ENCODE measurements around the gene NUPR2.
"Not testable (repeated sequence)": the region's sequence is repeated elsewhere in the genome, so short reads cannot be mapped to it uniquely, and the experiment has no call there.

The NUPR2 gene, protein sequence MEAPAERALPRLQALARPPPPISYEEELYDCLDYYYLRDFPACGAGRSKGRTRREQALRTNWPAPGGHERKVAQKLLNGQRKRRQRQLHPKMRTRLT

DNA sequence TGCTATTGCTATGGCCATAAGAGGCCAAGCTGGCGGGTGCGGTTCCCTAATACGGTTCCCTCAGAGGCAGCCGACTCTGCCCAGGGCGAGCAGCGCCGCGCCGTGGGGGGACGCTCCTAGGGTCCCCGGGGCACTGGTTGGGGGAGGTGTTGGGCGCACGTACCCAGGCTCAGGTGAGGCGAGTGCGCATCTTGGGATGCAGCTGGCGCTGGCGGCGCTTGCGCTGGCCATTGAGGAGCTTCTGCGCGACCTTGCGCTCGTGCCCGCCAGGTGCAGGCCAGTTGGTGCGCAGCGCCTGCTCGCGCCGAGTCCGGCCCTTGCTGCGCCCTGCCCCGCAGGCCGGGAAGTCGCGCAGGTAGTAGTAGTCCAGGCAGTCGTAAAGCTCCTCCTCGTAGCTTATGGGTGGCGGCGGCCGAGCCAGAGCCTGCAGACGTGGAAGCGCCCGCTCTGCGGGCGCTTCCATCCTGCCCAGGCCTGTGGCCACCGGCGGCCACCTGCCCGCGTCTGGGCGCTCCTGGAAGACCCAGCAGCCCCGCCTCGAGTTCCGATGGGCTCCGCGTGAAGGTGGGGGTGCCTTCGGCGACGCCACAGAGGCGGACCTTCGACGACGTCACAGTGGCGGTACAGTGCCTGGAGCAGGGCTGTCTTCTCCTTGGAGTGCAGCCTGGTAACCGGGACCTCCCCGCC lies at the start of gene NUPR2:
Gene NUPR2 (minus strand): TSS at position 566 of the 687 bp plus-strand sequence. CDS start 103 bp downstream, at position 463.
- no peak for DNase-seq

DNA sequence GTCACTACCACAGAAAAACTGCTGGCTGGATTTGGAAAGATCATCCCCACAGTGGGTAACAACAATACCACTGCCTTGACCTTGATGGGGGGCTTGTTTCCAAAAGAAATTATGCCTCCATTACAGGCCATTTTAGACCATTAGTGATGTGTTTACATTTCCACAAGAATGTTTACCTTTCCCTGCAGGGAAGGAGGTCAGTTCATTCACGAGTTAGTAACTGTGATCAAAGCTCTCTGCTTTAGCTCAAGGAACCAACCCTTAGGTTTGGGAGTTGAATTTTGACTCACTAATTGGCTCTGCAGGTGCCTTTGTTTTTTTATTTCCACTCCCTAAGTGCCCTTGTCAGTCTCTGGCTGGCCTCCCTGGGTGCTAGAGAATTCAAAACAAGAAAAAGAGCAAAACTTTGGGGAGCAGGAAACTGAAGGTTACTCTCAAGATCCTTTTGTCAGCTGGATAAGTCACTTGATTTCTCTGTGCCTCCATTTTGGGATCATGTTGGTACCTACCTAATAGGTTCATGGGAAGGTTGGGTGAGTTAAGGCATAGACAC lies 41.1 kb upstream of the NUPR2 start:
- no peak for DNase-seq

DNA sequence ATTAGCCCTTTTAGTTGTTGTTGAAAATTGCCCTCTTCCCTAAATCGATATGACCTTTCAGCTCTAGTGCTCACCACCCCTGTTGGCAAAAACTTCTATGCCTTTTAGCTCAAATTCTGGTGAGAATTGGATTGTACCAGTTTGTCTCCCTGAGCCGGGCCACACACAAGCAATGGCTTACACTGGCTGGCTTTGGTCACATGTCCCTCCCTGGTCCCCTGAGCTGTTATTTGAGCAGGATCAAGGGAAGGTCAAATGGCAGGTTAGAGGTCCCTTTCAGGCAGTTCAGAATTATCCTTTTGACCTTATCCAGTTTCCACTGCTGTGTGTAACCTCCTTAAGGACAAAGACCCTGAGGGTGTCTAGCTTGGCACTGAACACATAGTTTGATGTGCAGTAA lies 14.8 kb upstream of the NUPR2 start:
- DNase-seq: not testable (repeated sequence)

DNA sequence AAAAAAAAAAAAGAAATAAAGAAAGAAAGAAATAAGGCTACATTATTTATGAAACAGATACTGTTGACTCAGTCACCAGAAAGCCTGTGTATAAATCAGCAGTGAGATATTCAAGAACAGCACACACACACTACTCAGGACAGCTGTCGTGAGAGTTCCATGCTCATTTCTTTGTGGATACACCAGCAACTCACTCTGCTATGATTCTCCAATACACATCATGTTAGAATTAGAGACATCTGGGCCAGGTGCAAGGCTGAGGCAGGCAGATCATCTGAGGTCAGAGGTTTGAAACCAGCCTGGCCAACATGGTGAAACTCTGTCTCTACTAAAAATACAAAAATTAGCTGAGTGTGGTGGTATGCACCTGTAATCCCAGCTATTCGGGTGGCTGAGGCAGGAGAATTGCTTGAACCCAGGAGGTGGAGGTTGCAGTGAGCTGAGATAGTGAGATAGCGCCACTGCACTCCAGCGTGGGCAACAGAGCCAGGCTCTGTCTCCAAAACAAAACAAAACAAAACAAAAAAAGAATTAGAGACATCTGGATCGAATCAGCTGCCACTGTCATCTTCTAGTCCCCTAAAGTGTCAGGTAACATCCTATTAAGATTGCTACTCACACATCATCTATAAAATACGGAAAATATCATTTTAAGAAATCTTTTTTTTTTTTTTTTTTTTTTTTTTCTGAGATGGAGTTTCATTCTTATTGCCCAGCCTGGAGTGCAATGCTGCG lies 11.2 kb upstream of the NUPR2 start:
- DNase-seq: no peak

DNA sequence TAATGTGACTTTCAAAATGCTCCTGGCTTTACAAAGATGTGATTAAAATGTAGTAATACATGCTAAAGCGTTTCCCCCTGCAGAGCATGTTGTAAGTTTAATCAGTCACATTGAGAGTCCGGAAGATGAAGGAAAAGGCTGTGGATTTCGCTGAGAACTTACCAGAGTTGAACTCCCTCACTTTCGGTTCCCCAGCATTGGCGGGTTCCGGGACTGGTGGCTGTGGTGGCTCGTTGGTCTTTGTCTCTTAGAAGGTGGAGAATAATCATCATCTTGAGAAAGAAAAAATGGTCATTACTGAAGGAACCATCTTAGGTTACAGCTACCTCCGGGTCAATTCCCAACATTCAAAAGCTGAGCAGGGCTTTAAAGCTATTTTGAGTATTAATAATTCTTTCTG lies 9.6 kb upstream of the NUPR2 start:
- no peak for DNase-seq

DNA sequence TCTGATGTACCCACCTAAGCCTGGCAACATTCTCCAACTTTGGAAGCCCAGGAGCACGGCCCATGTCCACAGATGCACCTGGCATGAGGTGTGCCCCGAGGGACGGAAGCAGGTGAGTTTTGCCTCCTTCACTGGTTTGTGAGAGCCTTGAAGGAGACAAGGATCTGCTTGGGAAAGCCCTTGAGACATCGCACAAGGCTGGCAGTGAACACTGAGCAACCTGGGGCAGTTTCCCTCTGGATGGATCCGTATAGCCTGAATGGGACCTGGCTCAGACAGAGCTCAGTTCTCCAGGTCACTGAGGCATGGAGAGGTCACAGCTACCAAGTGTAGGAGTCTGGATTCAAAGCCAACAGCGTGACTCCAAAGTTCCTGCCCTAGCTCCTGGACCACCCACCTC lies 8.8 kb upstream of the NUPR2 start:
- no peak for DNase-seq

DNA sequence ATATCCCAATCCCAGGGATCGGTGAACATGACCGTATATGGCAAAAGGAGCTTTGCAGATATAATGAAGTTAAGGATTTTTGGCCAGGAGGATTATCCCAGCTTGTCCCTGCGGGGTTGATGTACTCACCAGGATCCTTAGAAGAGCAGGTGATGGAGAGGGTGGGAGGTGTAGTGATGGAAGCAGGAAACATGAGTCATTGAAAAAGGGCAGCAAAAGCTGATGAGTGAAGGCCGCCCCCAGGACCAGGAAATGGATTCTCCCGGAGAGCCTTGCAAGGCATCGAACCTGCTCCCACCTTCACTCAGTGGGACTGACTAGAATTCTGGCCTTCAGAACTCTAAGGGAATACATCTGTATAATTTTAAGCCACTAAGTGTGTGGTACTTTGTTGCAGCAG lies 5.2 kb upstream of the NUPR2 start:
- no peak for DNase-seq

DNA sequence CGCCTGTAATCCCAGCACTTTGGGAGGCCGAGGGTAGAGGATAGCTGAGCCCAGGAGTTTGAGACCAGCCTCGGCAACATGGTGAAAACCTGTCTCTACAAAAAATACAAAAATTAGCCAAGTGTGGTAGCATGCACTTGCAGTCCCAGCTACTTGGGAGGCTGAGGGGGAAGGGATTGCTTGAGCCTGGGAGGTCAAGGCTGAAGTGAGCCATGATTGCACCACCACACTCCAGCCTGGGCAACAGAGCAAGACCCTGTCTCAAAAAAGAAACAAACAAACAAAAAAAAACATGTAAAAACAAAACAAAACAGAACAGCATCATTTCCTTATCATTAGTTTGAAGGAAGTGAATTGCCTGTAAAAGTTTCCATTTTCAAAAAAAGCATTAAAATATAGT lies 4.0 kb downstream of the NUPR2 start:
- DNase-seq: not testable (repeated sequence)

DNA sequence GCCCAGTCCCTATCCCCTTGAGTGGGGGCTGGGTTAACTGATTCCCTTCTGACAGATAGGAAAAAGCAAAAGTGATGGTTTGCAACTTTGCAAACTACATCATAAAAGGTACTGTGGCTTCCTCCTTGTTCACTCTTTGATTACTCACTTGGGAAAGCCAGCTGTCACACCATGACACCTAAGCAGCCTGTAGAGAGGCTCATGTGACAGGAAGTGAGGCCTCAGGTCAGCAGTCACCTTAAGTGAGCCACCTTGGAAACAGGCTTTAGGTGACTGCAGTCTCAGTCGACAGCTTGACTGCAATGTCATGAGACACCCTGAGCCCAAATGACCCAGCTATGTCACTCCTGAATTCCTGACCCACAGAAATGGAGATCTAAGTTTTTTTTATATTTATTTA lies 5.6 kb downstream of the NUPR2 start:
- DNase-seq: no peak

DNA sequence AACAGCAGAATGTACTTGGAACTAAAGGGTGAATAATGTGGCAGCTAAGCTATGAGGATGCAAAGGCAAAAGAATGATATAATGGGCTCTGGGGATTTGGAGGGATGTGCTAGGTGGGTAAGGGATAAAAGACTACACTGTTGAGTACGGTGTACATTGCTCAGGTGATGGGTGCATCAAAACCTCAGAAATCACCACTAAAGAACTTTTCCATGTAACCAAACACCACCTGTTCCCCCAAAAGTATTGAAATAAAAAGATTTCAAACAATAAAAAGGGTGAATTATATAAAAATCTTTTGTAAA lies 8.3 kb downstream of the NUPR2 start:
- DNase-seq: no peak

DNA sequence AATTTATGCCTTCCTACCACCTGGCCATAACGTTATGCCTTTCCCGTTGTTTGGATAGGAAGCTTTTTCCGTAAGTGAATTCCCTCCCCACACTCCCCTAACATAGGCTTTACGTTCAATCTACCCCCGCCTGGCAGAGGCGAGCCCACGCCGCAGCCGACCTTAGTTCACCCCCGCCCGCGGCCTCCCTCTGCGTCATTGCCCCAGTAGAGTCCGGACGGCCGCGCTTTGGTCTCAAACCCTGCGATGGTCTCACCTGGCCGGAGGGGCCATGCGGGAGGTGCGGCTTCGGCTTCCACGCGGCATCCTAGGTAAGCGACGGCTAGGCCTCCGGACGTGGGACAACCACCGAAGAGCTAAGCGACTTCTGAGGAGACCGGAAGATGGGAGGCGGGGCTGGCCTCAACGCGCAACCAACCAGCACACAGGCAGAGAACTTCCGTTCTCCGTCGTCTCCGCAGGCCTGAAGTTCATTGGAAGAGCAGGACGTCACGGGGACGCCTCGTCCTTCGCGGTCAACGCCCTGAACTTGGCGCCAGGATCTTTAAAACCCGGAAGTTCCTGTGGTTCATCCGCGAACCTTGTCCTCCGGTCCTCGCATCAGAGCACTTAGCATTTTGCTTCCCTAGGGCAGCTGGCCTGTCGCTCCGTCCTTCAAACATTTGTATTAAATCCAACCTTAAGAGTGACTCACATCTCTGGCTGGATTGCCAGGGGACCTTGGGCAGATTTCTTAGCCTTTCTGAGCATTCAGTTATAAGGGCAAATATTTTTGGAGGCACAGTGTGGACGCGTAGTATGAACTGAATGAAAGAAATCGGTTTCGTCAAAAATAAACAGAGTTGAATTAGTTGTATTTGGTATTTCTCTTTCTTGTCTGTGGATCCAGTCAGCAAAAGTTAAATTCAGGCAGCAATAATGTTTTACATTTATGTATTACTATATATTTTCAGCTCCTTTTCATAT lies 9.8 kb downstream of the NUPR2 start, which contains the start of gene CHCHD2:
Gene CHCHD2 (minus strand): TSS at position 369 of the 966 bp plus-strand sequence. CDS start 63 bp downstream, at position 306.
- DNase-seq: peak; percentile 96 to 99

DNA sequence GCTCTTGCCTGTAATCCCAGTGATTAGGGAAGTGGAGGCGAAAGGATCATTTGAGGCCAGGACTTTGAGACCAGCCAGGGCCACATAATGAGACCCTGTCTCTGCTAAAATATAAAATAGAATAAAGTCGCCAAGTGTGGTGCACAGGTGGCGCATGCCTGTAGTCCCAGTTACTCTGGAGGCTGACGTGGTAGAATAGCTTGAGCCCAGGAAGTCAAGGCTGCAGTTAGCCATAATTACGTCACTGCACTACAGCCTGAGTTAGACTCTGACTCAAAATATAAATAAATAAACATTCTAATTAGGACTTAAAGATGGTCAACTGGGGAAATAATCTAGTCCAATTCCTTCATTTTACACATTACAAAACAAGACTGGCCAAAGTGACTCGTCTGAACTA lies 10.7 kb downstream of the NUPR2 start:
- no peak for DNase-seq

DNA sequence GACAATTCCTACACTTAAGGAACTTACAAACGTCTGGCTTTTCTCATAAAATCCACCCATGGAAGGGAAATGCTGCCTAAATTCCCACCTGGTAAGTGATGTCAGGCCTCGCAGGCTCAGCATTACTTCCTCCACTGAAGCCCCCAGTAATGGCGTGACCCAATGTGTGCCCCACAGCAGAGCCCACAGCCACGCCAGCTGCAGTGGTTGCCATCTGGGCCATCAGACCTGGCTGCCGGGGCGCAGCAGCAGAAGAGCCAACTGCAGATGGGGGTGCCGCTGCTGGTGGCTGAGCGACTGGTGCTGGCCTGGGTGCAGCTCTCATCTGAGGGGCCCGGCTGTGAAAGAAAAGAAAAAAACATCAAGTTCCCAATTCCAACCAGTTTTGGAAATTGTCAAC lies 12.1 kb downstream of the NUPR2 start:
- DNase-seq: not testable (repeated sequence)

DNA sequence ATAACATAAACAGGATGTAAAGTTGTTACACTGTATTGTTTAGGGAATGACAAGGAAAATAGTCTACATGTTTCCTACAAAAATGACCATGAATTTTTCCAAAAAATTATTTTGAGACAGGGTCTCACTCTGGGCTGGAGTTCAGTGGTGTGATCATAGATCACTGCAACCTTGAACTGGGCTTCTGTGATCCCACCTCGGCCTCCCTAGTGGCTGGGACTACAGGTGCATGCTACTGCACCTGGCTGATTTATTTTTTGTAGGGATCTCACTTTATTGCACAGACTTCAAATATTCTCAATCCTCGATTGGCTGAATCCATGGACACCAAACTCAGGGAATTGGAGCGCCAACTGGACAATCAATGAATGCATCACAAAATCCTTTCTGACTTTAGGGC lies 16.6 kb downstream of the NUPR2 start:
- no peak for DNase-seq

DNA sequence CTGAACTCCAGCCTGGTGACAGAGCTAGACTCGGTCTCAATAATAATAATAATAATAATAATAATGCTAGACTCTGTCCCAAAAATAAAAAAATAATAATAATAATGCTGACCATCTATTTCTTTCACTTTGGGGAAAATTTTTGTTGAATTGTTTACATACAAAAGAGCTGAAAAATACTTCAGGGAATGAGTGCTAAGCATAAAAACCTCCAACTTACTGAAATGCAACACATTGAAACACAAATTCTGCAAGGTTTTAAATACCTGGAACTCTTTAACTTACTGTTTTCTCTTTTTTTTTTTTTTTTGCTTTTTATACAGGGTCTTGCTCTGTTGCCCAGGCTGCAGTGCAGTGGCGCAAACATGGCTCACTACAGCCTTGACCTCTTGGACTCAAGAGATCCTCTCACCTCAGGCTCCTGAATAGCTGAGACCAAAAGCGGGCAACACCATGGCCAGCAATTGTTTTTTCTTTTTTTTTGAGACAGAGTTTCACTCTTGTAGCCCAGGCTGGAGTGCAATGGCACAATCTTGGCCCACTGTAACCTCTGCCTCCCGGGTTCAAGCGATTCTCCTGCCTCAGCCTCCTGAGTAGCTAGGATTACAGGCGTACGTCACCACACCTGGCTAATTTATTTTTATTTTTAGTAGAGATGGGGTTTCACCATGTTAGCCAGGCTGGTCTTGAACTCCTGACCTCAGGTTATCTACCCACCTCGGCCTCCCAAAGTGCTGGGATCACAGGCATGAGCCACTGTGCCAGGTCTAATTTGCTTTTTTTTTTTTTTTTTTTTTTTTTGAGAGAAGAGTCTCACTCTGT lies 17.8 kb downstream of the NUPR2 start:
- DNase-seq: not testable (repeated sequence)

DNA sequence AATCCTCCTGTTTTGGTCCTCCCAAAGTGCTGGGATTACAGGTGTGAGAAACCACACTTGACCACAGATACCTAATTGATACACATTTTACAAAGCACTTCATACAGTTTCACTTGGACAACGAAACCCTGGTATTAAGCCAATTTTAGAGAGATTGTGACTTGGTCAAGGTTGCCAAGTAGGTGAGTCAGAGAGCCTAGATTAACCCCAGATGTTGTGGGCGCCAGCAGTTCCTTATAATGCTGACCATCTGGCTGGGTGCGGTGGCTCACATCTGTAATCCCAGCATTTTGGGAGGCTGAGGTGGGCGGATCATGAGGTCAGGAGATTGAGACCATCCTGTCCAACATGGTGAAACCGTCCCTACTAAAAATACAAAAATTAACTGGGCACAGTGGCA lies 18.5 kb downstream of the NUPR2 start:
- DNase-seq: no peak

DNA sequence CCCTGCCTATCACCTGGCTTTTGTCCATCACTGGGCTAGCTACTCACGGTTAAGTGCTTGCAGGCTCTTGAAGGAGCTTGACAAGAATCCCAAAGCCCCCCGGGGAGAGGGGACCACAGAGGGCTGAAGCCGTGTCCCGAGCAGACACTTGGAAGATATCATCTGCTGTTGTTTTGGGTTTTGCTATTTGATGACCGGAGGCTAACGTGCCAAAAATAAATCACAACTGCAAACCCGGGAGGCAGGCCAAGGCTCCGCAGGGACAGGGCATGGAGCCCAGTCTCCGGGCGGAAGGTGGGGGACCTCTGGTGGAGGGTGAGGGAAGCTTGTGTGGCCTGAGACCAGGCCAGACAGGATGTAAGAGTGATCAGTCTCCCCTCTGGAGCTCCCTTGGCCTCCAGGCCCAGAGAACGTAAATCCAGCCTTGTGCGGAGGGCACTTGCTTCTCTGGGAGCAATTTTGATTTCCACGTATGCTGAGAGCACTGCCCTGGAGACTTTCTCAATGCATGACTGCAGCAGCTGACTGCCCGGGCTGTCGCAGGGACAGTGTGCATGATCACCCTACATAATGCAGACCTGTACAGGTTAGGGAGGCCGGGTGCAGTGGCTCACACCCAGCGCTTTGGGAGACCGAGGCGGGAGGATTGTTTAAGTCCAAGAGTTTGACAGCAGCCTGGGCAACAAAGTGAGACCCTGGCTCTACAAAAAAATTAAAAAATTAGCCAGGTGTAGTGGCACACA lies 23.3 kb downstream of the NUPR2 start, which contains the start of gene PHKG1:
Gene PHKG1 (minus strand): TSS at position 164 of the 743 bp plus-strand sequence. CDS start 4,011 bp downstream, outside the sequence.
- DNase-seq: peak; percentile 74 to 80

DNA sequence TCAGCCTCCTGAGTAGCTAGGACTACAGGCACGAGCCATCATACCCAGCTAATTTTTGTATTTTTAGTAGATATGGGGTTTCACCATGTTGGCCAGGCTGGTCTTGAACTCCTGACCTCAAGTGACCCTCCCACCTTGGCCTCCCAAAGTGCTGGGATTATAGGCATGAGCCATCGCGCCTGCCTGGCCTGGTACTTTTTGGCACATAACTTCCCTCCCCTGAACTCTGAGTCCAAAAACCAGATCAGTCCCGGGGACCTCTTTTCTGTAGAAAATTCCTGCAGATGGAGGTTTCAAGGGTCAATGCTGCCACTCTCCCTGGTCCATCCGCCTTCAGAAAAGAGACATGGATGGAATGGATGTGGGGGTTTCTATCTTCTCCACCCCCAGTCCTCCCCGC lies 23.8 kb downstream of the NUPR2 start:
- not testable (repeated sequence) for DNase-seq

DNA sequence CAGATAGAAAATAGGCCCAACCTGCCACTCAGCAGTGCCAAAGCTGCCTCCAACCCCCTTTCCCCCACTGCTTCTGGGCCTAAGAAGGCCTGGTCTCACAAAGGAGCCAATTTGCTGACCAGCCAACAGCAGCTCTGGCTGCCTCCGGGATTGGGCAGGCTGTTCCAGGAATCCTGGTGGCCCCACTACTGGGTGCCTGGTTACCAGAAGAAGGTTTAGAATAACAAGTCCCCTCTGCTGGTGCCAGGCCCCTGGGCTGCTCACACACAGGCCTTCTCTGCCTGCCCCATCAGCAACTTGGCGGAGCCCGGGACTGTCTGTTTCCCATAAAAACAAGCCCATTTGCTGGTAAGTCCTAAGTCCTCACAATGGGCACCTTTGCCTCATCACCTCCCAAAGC lies 24.6 kb downstream of the NUPR2 start:
- DNase-seq: peak; percentile 43 to 65

DNA sequence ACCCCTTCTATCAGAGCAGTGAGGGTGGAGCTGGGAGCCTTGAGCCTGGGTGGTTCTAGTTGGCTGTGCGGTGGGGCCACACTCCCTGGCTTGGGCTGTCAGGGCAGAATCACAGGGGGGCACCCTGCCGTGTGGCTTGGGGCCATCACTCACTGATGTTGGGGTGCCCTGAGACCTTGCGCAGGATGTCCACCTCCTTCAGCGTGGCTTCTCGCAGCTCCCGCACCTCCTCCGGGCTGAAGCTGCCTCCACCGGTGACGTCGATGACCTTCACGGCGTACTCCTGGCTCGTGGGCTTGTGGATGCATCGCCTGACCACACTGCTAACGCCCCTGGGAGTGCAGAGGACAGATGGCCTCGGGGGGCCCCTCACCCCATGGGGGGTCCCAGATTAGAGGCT lies 28.8 kb downstream of the NUPR2 start:
- DNase-seq: no peak

DNA sequence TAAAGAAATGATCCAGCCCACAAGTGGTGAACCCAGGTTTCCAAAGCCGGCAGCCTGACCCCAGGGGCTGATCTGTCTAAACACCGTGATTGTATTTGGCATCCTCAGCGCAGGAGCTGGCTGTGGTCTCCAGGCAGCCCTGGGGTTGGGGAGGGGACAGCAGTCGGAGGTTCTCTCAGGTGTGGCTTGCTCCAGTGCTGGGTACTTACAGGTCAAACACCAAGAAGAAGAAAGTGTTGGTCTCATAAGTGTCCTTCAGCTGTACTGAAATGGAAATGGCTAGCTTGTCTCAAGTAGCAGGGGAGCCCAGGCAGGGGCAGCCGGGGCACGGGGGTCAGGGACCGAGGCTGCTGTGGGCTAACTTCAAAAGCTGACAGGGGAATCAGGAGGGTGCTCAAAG lies 29.5 kb downstream of the NUPR2 start:
- DNase-seq: no peak

Data from hippocampal formation (tissue), 2 donors.